Lung (tissue), 12 donors: ENCODE results near the gene ZNG1B. TPM values are rescaled to one million over a fixed set of nuclear protein-coding genes. Genes with fewer than 3 reads are reported as not detected.
A peak's percentile ranks its signal among the peaks of the same experiment; 100 is the strongest.
"Not testable (repeated sequence)": the region's sequence is repeated elsewhere in the genome, so short reads cannot be mapped to it uniquely, and the experiment has no call there.

Source experiments
- ATAC-seq: fragments of 200-7000 bp; cut with Tn5 transposase; one replicate; pipeline ENCODE4 v1.9.1; 2020; ENCODE audit warnings: moderate number of reproducible peaks; ENCODE audit not compliant: insufficient read depth, low FRiP score
- DNase-seq, 3 donors: peaks; one replicate each; pipeline ENCODE4 v3.0.0-alpha.2; 2013 to 2017
- H3K27ac ChIP-seq, 2 donors: one replicate each; pipeline ENCODE4 v1.5.1; 2013; ENCODE audit warnings: mild to moderate bottlenecking in 2 of 2, moderate library complexity in 2 of 2, control low read depth in 1 of 2, inconsistent platforms in 1 of 2, low read depth in 1 of 2, low read length in 1 of 2
- H3K27me3 ChIP-seq, 3 donors: one replicate each; pipeline ENCODE4 v1.5.1; 2013; ENCODE audit warnings: low read length in 2 of 3; ENCODE audit not compliant: control insufficient read depth in 3 of 3, insufficient read depth in 3 of 3
- H3K36me3 ChIP-seq, 4 donors: one replicate each; pipeline ENCODE4 v1.5.1; 2013; ENCODE audit warnings: low read length in 4 of 4, mild to moderate bottlenecking in 1 of 4, moderate library complexity in 1 of 4; ENCODE audit not compliant: control insufficient read depth in 4 of 4, insufficient read depth in 4 of 4
- H3K4me1 ChIP-seq, 5 donors: one replicate each; pipeline ENCODE4 v1.5.1; 2013; ENCODE audit warnings: low read length in 5 of 5, mild to moderate bottlenecking in 2 of 5, moderate library complexity in 1 of 5; ENCODE audit not compliant: control insufficient read depth in 5 of 5, insufficient read depth in 5 of 5
- H3K4me3 ChIP-seq: one replicate; pipeline ENCODE4 v1.5.1; 2013; ENCODE audit warnings: mild to moderate bottlenecking, control low read depth, moderate library complexity
- H3K9ac ChIP-seq, 2 donors: one replicate each; pipeline ENCODE4 v1.5.1; 2013; ENCODE audit warnings: low read length in 2 of 2, control low read depth in 1 of 2; ENCODE audit not compliant: insufficient read depth in 1 of 2
- H3K9me3 ChIP-seq, 4 donors: one replicate each; pipeline ENCODE4 v1.5.1; 2013; ENCODE audit warnings: low read length in 3 of 4, mild to moderate bottlenecking in 1 of 4, moderate library complexity in 1 of 4; ENCODE audit not compliant: control insufficient read depth in 4 of 4, insufficient read depth in 3 of 4
- CTCF ChIP-seq: IDR thresholded peaks from 2 replicates; pipeline ENCODE4 v1.5.1; 2012; ENCODE audit warnings: mild to moderate bottlenecking; ENCODE audit errors: control extremely low read depth, extremely low read depth
- WGBS, 2 donors: extraction: QIAGEN DNeasy Blood & Tissue Kit; methylation state at CpG; one replicate each; pipeline ENCODE4 v1.1.7; 2013; 5-methylcytosine and 5-hydroxymethylcytosine counted together
- polyA plus RNA-seq, 2 donors: library from polyadenylated mRNA; stranded (reverse); fragments of 200-250 nt; gene quantifications; one replicate each; pipeline ENCODE4 v1.2.1, GENCODE V29; 2013
- total RNA-seq, 2 donors: library from RNA; depleted of rRNA in 1 of 2; stranded (reverse); fragments of >200 nt in 1 of 2; gene quantifications; one replicate each; pipeline ENCODE4 v1.2.1, GENCODE V29; 2014 to 2021
- donor health status: control.
- donor health status: control.
- donor health status: Bipolar disorder and iron deficiency.
- donor health status: healthy.
- donor health status: DM: yes; HTN: yes; CAD: no.

Gene ZNG1B
- total and polyA plus RNA-seq, 4 donors = 25.8 to 37.1 (median 33.0) TPM

- 71 to 86% methylated on average over 5 of the region's 5 CpGs for WGBS, 2 donors
- Histone ChIP-seq H3K9me3 (peaks cover 0 to 3% (median 0%) of the 10 kb centered on the region in 4 donors), H3K36me3 (no peaks in the 10 kb centered on the region), H3K4me3 (no peak overlapping the region), H3K4me1 (peaks cover 0 to 2% (median 0%) of the 10 kb centered on the region in 5 donors), H3K9ac (no peak overlapping the region), H3K27me3 (peaks cover 0 to 2% (median 0%) of the 10 kb centered on the region in 3 donors), H3K27ac (no peak overlapping the region)
- no peak for DNase-seq
- ATAC-seq = no peak
- no peak for TF ChIP-seq CTCF
Measured at GRCh38 chr2:113406114-113406513, 31.4 kb upstream of the ZNG1B start.

GRCh38 chr2:113407446-113408099 lies 29.9 kb upstream of the ZNG1B start:
- Histone ChIP-seq H3K9ac (no peak overlapping the region), H3K4me3 (no peak overlapping the region), H3K4me1 (peaks cover 0 to 2% (median 0%) of the 10 kb centered on the region in 5 donors), H3K27me3 (peaks cover 0 to 2% (median 0%) of the 10 kb centered on the region in 3 donors), H3K36me3 (no peaks in the 10 kb centered on the region), H3K9me3 (peaks cover 0 to 3% (median 0%) of the 10 kb centered on the region in 4 donors), H3K27ac (no peak overlapping the region)
- WGBS, 2 donors = 61 to 64% methylated on average over 3 of the region's 3 CpGs
- ATAC-seq (no peak), DNase-seq (peak in 1 of 3 donors; percentile 11)
- TF ChIP-seq CTCF = no peak

- not testable (repeated sequence) for H3K36me3 ChIP-seq, H3K27ac ChIP-seq, H3K9ac ChIP-seq, H3K9me3 ChIP-seq, ATAC-seq, DNase-seq, H3K4me1 ChIP-seq, H3K4me3 ChIP-seq, H3K27me3 ChIP-seq
- WGBS, 2 donors = 60 to 100% methylated on average over 1 of the region's 3 CpGs
Measured at GRCh38 chr2:113411725-113412352, 25.7 kb upstream of the ZNG1B start.

GRCh38 chr2:113412774-113413173 lies 24.7 kb upstream of the ZNG1B start:
- H3K9ac ChIP-seq, H3K4me3 ChIP-seq, H3K36me3 ChIP-seq, ATAC-seq, H3K4me1 ChIP-seq, H3K27me3 ChIP-seq, H3K27ac ChIP-seq, DNase-seq, H3K9me3 ChIP-seq: not testable (repeated sequence)
- 58 to 62% methylated on average over 5 of the region's 5 CpGs for WGBS, 2 donors

- not testable (repeated sequence) for H3K4me3 ChIP-seq, DNase-seq, H3K9me3 ChIP-seq, H3K36me3 ChIP-seq, H3K4me1 ChIP-seq, ATAC-seq, H3K27me3 ChIP-seq, H3K9ac ChIP-seq, H3K27ac ChIP-seq
- no CpG with 5 or more reads among the region's 1 CpG for WGBS, 2 donors
Measured at GRCh38 chr2:113431773-113432172, 5.7 kb upstream of the ZNG1B start.

GRCh38 chr2:113433468-113433867 lies 4.0 kb upstream of the ZNG1B start:
- H3K27me3 ChIP-seq, H3K9ac ChIP-seq, H3K4me1 ChIP-seq, DNase-seq, ATAC-seq, H3K27ac ChIP-seq, H3K4me3 ChIP-seq, H3K9me3 ChIP-seq, H3K36me3 ChIP-seq: not testable (repeated sequence)

- not testable (repeated sequence) for H3K9me3 ChIP-seq, H3K27me3 ChIP-seq, H3K9ac ChIP-seq, H3K4me1 ChIP-seq, H3K4me3 ChIP-seq, ATAC-seq, H3K36me3 ChIP-seq, H3K27ac ChIP-seq
- peak in 1 of 3 donors; percentile 10 for DNase-seq
Measured at GRCh38 chr2:113465770-113466169, 28.3 kb downstream of the ZNG1B start.
